ENCODE data around the gene LSM3.

- TF ChIP-seq, protein P1, sequence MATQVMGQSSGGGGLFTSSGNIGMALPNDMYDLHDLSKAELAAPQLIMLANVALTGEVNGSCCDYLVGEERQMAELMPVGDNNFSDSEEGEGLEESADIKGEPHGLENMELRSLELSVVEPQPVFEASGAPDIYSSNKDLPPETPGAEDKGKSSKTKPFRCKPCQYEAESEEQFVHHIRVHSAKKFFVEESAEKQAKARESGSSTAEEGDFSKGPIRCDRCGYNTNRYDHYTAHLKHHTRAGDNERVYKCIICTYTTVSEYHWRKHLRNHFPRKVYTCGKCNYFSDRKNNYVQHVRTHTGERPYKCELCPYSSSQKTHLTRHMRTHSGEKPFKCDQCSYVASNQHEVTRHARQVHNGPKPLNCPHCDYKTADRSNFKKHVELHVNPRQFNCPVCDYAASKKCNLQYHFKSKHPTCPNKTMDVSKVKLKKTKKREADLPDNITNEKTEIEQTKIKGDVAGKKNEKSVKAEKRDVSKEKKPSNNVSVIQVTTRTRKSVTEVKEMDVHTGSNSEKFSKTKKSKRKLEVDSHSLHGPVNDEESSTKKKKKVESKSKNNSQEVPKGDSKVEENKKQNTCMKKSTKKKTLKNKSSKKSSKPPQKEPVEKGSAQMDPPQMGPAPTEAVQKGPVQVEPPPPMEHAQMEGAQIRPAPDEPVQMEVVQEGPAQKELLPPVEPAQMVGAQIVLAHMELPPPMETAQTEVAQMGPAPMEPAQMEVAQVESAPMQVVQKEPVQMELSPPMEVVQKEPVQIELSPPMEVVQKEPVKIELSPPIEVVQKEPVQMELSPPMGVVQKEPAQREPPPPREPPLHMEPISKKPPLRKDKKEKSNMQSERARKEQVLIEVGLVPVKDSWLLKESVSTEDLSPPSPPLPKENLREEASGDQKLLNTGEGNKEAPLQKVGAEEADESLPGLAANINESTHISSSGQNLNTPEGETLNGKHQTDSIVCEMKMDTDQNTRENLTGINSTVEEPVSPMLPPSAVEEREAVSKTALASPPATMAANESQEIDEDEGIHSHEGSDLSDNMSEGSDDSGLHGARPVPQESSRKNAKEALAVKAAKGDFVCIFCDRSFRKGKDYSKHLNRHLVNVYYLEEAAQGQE (IDR thresholded peaks at IDR 0.05; ENCODE audit: insufficient replicate concordance, low read depth), result no peak
- TF ChIP-seq CTCF (IDR thresholded peaks at IDR 0.05; ENCODE audit: insufficient read depth, low read length) (no peak), POLR2AphosphoS5 (IDR thresholded peaks at IDR 0.05; ENCODE audit: low read depth) (no peak), GABPA (IDR thresholded peaks at IDR 0.05; ENCODE audit: low read depth) (no peak)
Observed at GRCh38 chr3:14130230-14130629, 48.4 kb upstream of the LSM3 start.
